Hepatic stellate cell (primary cell): ENCODE measurements around the gene SLC30A7.

Experiments used
- DNase-seq: peaks from one replicate; pipeline ENCODE4 v3.0.0; 2011; ENCODE audit warnings: low spot score

Gene SLC30A7

DNA sequence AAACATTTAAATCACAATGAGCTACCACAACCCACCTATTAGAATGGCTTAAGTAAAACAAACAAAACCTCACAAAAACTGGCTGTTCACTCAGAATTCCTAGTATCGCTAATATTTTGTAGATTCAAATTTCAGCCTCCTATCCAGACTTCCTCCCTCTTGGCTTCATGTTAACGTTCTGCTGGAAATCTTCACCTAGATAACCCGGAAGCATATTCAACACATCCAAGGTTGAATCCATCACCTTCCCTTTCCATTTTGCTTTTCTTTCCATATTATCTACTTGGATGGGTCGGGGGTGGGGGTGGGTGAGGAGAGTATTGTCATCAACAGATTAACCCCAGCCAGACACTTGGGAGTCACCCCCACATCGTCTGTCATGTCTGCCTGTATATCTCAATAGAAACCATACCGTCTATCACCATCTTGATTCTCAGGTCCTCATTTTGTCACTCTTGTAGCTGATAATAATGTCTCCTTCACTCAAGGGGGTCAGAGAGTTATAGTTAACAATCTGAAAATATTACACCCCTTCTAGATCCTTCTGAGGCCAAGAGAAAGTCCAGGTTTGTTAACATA is 131.4 kb downstream of the SLC30A7 start:
- no peak for DNase-seq

DNA sequence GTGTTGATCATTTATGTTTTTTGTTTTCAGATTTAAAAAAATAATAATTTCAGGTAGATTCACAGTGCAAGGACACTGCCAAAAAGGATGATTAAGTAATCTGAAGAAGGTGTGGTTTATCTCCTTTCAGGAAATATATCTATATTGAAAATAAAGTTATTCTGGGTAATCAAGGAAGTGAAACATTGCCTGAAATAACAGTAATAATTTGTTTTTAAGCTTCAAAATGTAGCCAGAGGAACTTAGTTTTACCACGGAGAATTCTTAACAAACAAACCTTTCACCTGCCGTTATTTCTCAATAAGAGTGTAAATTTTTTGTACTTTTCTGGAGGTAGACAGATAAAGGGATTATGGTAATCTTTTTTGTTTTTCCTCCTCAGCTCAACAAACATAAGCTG is 132.6 kb downstream of the SLC30A7 start:
- no peak for DNase-seq

DNA sequence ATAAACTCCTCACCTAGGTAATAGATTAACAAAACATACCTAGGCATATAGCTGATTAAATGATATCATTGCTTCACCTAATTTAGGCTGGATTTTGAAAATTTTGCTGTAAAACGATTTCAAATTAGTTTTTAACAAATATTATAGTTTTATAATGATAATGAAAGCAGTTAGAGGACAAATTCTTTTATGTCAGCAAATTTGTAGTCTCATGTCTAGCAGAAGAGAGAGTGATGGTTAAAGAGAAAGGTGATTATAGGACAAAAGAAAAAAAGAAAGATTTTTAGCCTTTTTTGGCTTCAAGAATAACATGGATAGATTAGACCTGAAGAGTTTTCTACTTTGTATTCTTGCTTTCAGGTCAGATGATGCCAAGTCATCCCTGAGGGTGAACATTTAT is 133.3 kb downstream of the SLC30A7 start:
- DNase-seq: no peak

DNA sequence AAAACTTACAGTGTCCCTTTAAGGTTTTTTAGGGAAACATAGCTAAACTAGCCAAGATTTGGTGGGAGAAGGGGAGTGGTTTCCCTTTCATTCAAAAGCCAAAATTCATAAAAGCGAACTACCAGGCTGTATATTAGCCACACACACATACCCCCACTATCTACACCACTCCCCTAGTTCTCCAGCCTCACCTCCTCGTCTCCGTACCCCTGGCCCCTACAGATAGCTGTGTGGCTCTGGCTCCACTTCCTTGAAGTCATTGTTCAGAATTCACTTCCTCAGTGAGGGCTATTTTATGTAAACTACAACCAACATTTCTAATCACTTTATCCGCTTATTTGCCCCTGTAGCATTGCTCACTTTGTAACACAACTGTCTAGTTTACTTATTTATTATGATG is 135.0 kb downstream of the SLC30A7 start:
- no peak for DNase-seq
